NCI-H226 (cell line): ENCODE results near the gene HNRNPLL.
"Not testable (repeated sequence)": the region's sequence is repeated elsewhere in the genome, so short reads cannot be mapped to it uniquely, and the experiment has no call there.

Experiments
- DNase-seq: peaks from one replicate; pipeline ENCODE4 v3.0.0-alpha.2; 2015

HNRNPLL gene

DNA sequence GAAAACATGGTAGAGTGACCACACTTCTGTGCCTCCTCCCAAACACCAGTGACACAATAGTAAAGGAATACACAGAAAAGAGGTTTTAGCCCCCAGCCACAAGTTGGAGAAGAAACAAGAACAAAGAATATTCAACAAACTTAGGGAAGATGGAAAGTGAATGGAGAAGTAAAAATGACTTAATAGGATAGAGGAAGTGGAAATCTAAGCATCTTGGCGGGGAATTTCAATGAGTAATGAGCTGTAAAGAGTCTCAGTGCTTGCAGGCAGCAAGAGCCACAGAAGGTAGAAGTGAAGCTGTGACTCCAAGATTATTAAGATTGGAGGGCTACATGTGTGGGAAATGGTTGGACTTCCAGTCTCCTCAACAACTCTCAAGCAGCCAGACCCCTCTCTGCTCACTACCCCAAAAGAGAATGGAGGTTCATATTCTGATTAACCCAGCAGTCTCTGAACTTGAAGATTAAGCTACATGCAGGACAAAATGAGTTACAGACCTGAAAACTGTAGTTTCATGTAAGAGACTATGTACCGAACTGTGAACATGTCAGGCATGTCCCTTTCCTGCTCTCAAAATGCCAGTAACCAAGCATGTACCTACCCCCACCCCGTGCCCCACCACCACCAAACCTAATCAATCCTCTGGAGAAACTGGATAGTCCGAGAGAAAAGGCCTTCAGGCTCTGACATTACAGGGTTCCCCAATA lies 16.9 kb upstream of the HNRNPLL start:
- DNase-seq = peak; percentile 25

DNA sequence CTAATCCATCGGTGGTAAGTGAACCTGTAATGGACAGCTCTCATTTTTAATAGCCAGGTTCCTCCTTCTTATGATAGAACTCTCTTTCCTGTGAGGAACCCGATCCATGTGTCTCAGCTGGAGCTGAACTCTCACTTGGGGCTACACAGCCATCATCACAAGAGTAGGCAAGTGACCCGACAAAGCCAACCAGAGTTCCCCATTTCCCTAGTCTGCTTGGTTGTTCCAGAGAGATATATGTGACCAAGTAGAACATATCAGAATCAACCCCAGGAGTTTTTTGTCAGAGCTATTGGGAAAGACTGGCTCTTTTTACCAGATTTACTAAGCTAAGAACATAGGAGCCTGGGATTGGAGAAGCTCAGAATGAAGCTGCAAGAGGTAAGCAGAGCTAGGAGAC lies 14.6 kb upstream of the HNRNPLL start:
- DNase-seq = no peak

DNA sequence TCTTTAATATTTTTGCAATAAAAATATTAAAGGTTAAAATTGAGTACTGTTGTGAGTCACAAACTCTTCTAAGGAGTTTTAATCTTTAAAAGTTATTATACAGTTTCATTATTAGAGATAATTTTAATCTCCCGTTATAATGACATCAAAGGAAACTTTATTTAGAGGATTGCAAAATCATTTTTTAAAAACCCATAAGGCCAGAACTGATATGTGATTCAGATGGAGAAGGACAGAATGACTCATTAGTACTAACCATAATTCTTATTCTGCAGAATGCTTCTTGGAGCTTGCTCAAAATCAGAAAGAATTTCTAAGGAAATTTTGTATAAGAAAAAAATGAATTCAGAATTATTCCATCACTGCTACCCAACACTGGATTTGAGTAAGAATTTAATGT lies 12.5 kb upstream of the HNRNPLL start:
- DNase-seq = peak; percentile 37

DNA sequence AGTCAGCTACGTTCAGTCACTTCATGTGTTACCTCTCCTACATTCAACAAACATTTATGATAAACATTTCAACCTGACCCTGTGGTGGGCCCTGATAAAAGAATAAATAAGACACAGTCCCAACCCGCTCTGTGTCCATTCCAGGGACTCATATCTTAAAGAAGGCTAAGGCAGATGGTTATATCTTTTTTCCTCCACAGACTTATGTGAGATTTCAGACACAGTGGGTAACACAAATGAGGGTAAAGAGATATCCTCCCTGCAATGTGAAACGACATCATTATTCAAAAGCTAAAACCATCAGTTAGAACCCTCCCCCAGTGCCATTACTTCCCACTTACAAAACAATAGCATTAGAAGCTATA lies 11.1 kb upstream of the HNRNPLL start:
- DNase-seq = no peak

DNA sequence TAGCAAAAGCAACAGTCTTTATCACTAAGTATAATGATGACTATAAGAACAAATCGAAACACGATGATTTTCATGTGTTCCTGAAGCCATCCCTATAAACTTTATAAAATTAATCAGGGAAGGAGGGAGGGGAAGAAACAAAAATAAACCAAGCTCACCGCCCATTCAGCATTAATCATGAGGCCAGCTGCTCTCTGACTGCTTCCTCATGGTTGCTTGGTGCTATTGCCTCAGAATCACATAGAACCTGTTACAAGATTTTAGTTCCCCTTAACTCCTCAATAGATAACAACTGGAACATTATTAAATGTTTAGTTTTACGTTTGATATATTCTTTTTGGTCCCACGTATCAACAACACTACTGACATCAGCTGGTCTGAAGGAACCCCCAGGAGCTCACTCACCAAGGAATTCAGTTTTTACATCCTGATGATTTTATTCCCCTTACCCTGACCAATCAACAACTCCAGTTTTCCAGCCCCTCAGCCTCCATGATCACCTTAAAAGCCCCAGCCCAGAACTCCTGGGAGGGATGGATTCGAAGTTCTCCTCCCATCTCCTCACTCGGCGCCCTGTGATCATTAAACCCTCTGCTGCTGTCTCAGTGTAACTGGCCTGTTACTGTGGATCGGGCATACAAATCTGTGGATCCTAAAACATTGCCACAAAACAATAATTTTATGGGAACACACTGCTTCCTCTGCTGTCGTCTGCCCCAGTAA lies 10.6 kb upstream of the HNRNPLL start:
- DNase-seq = no peak

DNA sequence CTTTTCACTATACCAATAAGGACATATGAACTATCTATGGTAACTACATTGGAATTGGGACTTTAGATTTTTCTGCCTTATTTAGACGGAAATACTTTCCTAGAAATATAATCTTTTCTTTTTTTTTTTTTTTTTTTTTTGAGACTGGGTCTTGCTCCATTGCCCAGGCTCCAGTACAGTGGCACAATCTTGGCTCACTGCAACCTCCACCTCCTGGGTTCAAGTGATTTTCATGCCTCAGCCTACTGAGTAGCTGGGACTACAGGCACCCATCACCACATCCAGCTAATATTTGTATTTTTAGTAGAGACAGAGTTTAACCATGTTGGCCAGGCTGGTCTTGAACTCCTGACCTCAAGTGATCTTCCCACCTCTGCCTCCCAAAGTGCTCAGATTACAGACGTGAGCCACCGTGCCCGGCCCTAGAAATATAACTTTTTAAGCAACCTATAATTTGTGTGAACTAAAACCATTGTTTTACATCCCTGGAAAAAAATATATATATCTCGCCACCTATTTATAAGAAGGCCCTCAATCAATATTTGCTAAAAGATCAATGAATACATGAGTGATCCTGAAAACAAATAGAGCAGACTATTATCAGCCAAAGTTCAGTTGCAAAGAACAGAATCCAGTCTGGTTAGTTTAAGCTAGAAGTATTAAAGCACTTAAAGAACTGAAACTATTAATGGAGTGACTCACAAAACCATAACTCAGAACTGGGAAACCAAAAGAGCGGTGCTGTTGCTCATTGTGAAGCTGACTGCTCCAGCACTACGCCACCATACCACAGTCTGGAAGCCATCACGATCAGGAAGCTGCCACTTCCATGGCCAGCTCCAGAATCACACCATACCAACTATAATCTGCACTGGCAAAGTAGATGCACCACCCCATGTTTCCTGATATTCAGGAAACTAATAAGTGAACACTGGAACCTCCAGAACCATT lies 8.4 kb upstream of the HNRNPLL start:
- peak; percentile 15 for DNase-seq

DNA sequence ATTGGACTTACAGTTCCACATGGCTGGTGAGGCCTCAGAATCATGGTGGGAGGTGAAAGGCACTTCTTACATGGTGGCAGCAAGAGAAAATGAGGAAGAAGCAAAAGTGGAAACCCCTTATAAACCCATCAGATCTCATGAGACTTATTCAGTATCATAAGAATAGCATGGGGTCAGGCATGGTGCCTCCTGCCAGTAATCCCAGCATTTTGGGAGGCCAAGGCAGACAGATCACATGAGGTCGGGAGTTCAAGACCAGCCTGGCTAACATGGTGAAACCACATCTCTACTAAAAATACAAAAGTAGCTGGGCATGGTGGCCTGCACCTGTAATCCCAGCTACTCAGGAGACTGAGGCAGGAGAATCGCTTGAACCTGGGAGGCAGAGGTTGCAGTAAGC lies 6.5 kb upstream of the HNRNPLL start:
- not testable (repeated sequence) for DNase-seq

DNA sequence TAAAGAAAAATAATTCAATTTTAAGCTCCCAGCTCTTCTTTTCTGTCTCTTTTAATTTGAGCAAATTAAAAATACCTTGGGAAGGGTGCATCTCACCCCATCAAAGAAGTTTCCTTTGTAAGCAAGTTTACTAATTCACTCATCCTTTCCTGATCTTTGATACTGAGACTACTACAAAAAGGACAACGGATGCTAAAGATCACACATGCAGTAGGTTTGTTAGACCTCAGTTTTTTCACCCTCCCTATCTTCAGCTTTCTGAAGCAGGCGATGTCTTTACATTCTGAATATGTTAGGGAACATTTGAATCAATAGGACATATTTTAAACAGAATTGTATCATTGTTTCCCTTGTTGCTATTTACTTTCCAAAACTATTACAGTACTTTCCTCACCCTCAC lies 6.0 kb upstream of the HNRNPLL start:
- no peak for DNase-seq

DNA sequence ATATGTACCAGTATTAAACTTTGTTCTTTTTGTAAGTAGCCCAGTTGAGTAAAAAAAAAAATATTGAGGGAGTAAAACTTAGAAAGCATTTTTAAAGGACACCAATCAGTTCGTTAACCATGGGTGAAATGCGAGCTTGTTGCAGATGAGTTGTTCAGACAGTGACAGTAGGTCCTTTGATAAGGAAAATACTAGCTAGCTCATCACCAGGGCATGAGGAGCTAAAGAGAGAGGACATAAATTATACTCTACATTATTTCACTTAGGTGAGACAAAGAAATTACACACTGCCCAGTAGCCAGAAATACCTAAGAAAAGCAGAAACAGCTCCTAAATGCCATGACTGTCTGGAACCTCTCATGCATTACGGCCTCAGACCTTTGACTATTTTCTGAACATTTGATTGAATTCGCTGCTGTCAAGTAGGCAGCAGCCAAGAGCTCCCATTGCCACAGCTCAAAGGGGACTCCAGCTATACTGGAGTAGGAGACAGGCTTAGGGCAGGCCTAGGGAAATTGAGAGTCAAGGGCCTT lies 2.6 kb upstream of the HNRNPLL start:
- no peak for DNase-seq

DNA sequence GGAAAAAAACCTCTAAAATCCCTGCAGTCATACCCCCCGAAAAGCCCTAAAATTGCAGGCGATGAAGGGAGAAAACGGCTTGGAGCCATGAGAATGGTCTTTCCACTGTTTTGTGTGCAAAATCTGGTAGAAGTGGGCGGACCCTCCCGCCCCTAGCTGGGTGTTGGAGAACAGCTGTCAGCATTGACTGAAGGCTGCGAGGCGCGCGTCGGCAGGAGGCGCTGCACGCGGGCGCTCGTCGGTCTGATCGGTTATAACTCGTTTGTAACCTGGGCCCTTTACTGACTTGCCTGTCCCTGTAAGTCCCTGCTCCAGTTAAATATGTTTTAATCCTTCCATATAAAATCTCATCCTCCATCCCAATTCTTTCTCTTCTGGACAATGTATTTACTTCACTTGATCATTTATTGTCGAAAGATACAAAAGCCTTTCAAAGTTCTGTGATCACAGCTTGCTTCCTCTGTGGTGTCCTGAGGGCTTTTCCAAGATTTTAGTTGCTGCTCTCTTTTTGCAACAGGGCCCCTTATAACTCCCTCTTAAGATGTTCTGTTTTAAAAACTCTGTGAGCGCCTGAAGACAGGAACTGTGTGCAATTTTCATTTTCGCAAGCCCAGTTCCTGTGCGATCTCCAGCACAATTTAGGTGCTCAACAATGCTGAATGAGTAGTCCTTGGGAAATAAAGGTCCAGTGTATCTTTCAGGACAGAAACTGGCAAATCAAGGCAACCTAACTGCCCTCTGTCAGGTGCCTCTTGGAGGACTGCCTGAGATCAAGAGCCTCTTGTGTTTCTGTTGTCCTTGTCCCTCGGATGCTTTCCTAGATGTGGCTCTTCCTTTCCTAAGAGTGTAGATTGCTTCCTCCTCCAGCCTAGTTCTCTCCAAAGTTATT lies 918 bp upstream of the HNRNPLL start:
- DNase-seq = peak; percentile 64

DNA sequence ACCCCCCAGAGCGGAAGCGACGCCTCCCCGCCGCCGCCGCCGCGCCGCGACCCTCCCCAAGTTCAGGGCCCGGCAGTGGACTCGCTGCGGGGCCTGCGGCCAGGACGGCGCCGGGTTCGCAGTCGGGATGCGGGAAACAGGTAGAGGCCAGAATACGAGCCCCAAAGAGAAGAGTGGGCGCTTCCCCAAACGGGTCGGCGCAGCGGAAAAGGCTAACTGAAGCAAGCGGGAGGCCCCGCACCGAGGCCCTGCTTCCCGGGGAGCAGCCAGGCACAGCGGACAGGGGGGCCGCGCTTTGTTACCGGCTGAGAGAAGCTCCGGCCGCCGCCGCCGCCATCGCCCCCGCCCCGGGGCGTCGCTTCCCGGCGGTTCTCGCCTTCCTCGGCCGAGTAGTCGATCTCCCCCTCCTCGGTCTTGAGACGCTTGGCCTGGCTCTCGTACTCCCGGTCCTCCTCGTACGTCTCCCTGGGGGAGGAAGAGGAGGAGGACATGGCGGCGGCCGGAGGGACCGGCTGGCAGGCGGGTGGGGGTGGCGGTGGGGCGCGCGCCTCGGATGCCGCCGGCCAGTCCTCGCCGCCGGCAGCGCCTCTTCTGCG lies 494 bp downstream of the HNRNPLL start:
- no peak for DNase-seq

DNA sequence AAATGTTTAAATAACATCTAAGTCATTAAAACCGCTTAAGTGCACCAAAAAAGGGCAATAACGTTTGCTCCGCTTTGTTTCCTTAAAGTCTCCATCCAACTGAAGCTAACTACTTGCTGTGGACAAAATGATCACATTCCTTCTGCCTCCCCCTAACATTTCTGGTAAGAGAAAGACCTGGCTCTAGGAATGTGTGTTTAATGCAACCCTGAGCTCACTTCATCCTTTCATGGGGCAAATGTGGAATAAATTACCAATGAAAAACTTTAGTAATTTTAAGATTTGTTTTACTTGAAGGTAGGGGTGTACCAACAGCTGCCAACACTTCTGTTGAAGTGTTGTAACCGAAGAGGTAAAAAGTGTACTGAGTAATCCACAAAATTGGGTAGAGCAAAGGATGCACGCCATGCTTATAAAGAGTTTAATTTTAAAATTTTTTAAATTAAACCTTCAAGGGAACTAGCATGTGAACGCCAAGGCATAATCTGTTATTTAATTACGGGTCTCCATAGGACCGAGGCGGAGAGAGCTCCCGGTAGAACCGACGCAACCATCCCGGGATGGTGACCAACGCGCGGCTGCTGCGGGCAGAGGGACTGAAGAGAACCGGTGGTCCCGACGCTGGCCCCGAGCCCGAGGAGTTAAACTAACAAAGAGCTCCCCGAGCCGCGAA lies 1.1 kb downstream of the HNRNPLL start:
- DNase-seq = no peak

DNA sequence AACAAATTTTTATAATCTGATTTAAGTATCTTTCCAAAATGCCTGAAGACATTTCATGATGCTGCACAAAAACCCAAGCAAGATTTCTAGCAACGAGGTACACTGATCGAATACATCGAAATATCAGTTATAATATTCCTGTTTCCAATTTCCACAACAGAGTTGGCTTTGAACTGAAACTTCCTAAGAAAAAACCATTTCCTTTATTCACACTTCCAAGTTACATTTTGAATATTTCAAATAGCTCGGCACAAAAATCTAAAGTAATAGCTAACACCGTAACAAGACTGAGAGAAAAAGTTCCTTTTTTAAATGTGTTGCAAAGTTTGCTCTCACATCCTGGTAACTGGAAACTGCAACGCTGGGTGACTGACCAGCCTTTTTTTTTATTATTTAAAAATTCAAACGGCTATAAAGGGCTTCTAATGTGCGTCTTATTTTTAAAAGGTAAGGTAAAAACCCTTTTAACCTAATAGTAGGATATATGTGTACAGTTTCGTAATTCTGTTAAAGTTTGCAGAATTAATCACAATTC lies 1.7 kb downstream of the HNRNPLL start:
- DNase-seq = no peak

DNA sequence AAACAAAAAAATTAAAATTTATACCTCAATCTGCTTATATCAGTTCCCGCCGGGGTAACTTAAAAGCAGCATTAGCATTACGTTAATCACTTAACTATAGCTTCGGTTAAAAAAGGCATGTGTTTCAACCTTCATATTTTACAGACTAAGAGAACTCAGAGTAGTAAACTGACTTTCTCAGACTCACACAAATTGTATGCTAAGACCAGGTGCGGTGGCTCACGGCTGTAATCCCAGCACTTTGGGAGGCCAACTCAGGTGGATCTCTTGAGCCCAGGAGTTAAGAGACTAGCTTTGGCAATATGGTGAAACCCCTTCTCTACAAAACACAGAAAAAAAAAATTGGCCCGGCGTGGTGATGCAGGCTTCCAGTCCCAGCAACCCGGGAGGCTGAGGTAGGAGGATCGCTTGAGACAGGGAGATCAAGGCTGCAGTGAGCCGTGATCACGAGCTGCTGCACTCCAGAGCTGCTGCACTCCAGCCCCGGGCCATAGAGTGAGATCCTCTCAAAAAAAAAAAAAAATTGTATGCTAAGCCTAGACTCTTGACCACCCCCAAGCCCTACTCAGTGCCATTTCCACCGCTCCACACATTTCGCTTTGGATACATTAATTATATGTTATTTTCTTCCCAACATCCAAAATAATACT lies 2.4 kb downstream of the HNRNPLL start:
- no peak for DNase-seq

DNA sequence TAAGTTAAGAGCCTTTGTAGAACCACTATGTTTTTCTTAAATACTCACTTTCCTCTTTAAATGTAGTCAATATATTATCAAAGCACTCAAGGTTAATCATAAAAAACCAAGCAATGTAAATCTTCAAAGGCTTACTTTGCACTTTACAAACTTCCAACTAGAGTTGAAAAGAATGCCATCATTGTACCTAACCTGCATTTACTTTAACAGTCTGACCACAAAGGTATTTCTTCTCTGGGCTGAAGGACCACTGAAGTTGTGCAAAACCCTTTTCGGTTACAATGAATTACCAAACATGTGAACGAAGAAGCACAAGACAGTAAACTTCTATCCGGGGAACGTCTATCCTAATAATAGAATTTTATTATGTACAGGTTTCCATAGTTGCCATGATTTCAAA lies 3.0 kb downstream of the HNRNPLL start:
- no peak for DNase-seq

DNA sequence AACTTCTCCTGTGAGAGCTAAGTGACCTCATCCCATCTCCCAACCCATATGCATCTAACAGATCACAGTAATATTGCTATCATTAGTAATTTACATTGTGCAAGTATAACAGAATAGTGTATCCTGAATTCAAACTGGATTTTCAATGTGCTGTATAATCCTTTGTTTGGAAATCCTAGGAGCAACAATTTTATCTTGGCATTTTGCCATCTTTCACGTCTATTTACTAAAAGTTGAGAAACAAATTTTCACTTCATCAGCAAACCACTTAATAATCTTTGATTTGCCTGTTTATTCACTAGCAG lies 3.8 kb downstream of the HNRNPLL start:
- peak; percentile 4 for DNase-seq

DNA sequence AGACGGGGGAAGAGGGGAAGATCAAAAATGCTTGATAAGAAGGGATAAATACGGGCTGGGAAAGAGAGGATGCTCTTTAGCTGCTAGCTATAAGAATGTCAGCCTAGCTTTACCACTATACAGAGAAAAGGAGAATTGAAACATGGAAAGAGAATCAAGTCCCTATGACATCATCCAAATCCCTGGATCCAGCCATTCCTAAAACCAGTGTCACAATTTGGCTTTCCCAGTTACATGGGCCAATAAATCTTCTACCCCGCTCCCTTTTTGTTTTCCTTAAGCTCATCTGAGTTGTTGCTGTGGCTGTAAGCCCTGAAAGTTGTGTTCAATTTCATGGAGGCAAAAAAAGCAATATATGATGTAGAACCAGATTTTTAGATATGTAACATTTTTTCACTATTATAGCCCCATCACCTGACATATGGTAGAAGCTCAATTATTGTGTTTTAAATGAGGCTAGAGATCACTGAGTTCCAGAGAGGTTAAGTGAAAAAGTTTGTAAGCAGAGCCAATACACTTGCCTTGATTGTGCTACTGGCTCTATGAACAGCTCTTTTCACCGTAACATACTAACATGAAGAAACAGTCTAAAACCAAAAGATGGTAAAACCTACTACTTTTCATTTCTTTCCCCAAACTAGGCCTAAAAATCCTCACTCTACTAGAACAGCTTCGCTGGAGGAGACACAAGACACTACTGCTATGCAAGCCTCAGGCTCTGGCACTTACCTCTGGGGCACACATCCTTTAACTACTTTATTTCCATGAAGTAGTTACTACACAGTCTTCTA lies 4.3 kb downstream of the HNRNPLL start:
- no peak for DNase-seq

DNA sequence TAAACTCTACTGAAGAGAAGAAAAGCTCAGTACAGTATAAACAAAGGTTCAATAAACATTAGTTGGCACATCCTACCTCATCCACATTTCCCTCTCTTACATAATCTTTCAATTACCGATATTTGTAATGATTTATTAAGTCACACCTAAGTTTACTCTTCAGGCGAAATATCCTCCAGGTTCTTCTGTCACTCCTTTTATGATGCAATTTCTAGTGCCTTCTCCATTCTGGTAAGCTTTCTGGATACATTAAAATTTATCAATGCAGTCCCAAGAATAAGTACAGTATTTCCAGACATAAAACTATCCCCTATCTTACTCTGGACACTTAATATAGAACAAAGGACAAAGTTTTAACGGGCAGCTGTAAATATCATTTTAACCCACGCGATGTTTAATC lies 5.6 kb downstream of the HNRNPLL start:
- no peak for DNase-seq

DNA sequence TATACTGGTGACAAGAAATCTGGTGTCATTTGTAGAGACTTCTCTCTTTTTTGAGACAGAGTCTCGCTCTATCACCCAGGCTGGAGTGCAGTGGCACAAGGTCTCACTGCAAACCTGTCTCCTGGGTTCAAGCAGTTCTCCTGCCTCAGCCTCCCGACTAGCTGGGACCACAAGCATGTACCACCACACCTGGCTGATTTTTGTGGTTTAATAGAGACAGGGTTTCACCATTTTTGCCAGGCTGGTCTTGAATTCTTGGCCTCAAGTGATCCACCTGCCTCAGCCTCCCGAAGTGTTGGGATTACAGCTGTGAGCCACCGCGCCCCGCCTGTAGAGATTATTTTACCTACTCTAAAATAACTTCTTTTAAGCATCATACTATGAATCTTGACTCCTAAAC lies 6.5 kb downstream of the HNRNPLL start:
- no peak for DNase-seq

DNA sequence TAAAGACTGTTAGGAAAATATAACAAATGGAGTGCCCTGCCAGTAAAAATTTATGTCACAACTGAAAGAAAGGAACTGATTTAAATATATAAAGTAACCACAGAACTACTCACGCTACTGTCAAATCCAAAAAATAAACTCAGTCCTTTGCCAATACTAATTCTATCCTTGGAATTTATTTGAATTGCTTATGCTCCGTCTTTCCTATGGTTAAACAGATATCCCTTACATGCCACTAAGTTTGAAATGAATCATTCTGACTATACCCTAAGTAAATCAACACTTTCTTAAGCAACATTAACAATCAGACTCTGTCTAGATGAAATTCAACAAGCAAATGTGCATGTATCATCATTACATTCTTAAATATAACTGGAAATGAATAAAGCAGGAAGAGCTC lies 9.8 kb downstream of the HNRNPLL start:
- no peak for DNase-seq
